ENCODE measurements around the gene SHB. TPM values are rescaled to one million over a fixed set of nuclear protein-coding genes. Genes with fewer than 3 reads are reported as not detected.

Gene SHB
- total and polyA plus RNA-seq, 2 donors from 2014 or later = 16.4 to 39.8 TPM

GRCh38 chr9:38009990-38010389 is 59.0 kb downstream of the SHB start:
- H3K4me1 ChIP-seq (ENCODE audit: control insufficient read depth in 2 of 3, insufficient read depth in 2 of 3, low read depth in 1 of 3, low read length in 3 of 3) = peaks cover 0 to 33% (median 22%) of the 10 kb centered on the region in 3 donors
- H3K9ac ChIP-seq (ENCODE audit: low read length in 3 of 3) = no peak overlapping the region
- H3K4me3 ChIP-seq (ENCODE audit: low read length in 3 of 3) = no peak overlapping the region
- FAIRE-seq = no peak
- no peak overlapping the region for H3K27ac ChIP-seq (ENCODE audit: low read depth in 2 of 2, low read length in 2 of 2)
- no peak for DNase-seq
- H3K36me3 ChIP-seq (ENCODE audit: control insufficient read depth in 2 of 3, insufficient read depth in 3 of 3, low read length in 3 of 3) = peaks cover 0 to 11% (median 4%) of the 10 kb centered on the region in 3 donors
- intact Hi-C loops (cut with DNase I) = no loop called here
- no peaks in the 10 kb centered on the region for H3K9me3 ChIP-seq (ENCODE audit: control insufficient read depth in 2 of 3, insufficient read depth in 1 of 3, low read length in 3 of 3)
- no peaks in the 10 kb centered on the region for H3K27me3 ChIP-seq (ENCODE audit: control insufficient read depth, insufficient read depth, low read length)
- no peak for TF ChIP-seq CTCF (IDR thresholded peaks at IDR 0.05; ENCODE audit: borderline replicate concordance, extremely low read depth, insufficient read depth)

GRCh38 chr9:38009035-38009501 is 60.0 kb downstream of the SHB start:
- peaks cover 0 to 4% (median 4%) of the 10 kb centered on the region in 3 donors for H3K36me3 ChIP-seq (ENCODE audit: control insufficient read depth in 2 of 3, insufficient read depth in 3 of 3, low read length in 3 of 3)
- no peak overlapping the region for H3K4me3 ChIP-seq (ENCODE audit: low read length in 3 of 3)
- H3K27me3 ChIP-seq (ENCODE audit: control insufficient read depth, insufficient read depth, low read length) = no peaks in the 10 kb centered on the region
- TF ChIP-seq CTCF (IDR thresholded peaks at IDR 0.05; ENCODE audit: borderline replicate concordance, extremely low read depth, insufficient read depth) = no peak
- H3K9me3 ChIP-seq (ENCODE audit: control insufficient read depth in 2 of 3, insufficient read depth in 1 of 3, low read length in 3 of 3) = no peaks in the 10 kb centered on the region
- H3K4me1 ChIP-seq (ENCODE audit: control insufficient read depth in 2 of 3, insufficient read depth in 2 of 3, low read depth in 1 of 3, low read length in 3 of 3) = peaks cover 0 to 40% (median 22%) of the 10 kb centered on the region in 3 donors
- no peak for FAIRE-seq
- intact Hi-C loops (cut with DNase I) = no loop called here
- H3K9ac ChIP-seq (ENCODE audit: low read length in 3 of 3) = no peak overlapping the region
- H3K27ac ChIP-seq (ENCODE audit: low read depth in 2 of 2, low read length in 2 of 2) = peak overlapping the region in 1 of 2 donors; percentile 52
- no peak for DNase-seq

GRCh38 chr9:38008168-38009034 is 60.6 kb downstream of the SHB start:
- peak in 1 of 5 donors; percentile 88 for DNase-seq
- H3K9ac ChIP-seq (ENCODE audit: low read length in 3 of 3) = no peak overlapping the region
- peaks cover 0 to 46% (median 22%) of the 10 kb centered on the region in 3 donors for H3K4me1 ChIP-seq (ENCODE audit: control insufficient read depth in 2 of 3, insufficient read depth in 2 of 3, low read depth in 1 of 3, low read length in 3 of 3)
- peaks cover 0 to 4% (median 0%) of the 10 kb centered on the region in 3 donors for H3K36me3 ChIP-seq (ENCODE audit: control insufficient read depth in 2 of 3, insufficient read depth in 3 of 3, low read length in 3 of 3)
- no peaks in the 10 kb centered on the region for H3K27me3 ChIP-seq (ENCODE audit: control insufficient read depth, insufficient read depth, low read length)
- FAIRE-seq = no peak
- H3K4me3 ChIP-seq (ENCODE audit: low read length in 3 of 3) = no peak overlapping the region
- no peak for TF ChIP-seq CTCF (IDR thresholded peaks at IDR 0.05; ENCODE audit: borderline replicate concordance, extremely low read depth, insufficient read depth)
- no peak overlapping the region for H3K27ac ChIP-seq (ENCODE audit: low read depth in 2 of 2, low read length in 2 of 2)
- intact Hi-C loops (cut with DNase I) = no loop called here
- H3K9me3 ChIP-seq (ENCODE audit: control insufficient read depth in 2 of 3, insufficient read depth in 1 of 3, low read length in 3 of 3) = no peaks in the 10 kb centered on the region
